Esophagus muscularis mucosa (tissue), 4 donors: Measurements from ENCODE around the gene MACROD2. TPM values are rescaled to one million over a fixed set of nuclear protein-coding genes. Genes with fewer than 3 reads are reported as not detected.

Experiments used
- DNase-seq: peaks from one replicate; pipeline ENCODE4 v3.0.0-alpha.2; 2017; ENCODE audit errors: extremely low spot score
- H3K27ac ChIP-seq, 4 donors: fragments of 200-600 bp; sonication (generic); replicated peaks in 1 of 4; 1 replicate in 3 of 4; 2 replicates in 1 of 4; pipeline ENCODE4 v1.5.1; 2016 to 2019; ENCODE audit warnings: mild to moderate bottlenecking in 1 of 4
- H3K27me3 ChIP-seq, 4 donors: fragments of 200-600 bp; sonication (generic); one replicate each; pipeline versions ENCODE4 v1.5.1 to v1.6.0; 2016 to 2019
- H3K36me3 ChIP-seq, 4 donors: fragments of 200-600 bp; sonication (generic); one replicate each; pipeline ENCODE4 v1.5.1; 2016 to 2019
- H3K4me1 ChIP-seq, 4 donors: fragments of 200-600 bp; sonication (generic); one replicate each; pipeline ENCODE4 v1.5.1; 2016 to 2019
- H3K4me3 ChIP-seq, 4 donors: fragments of 200-600 bp; sonication (generic); 1 replicate in 2 of 4; 2 replicates in 2 of 4; pipeline ENCODE4 v1.5.1; 2016 to 2019; ENCODE audit warnings: mild to moderate bottlenecking in 4 of 4, moderate library complexity in 1 of 4
- H3K9me3 ChIP-seq, 4 donors: fragments of 200-600 bp; sonication (generic); 1 replicate in 3 of 4; 2 replicates in 1 of 4; pipeline ENCODE4 v1.5.1; 2016 to 2019
- CTCF ChIP-seq, 3 experiments: fragments of 200-600 bp in 2 of 3; fragments of 450-650 bp in 1 of 3; sonication (generic) in 2 of 3; IDR thresholded peaks; one replicate each; pipeline ENCODE4 v1.5.1; 2017 to 2019; ENCODE audit warnings: antibody characterized with exemption in 3 of 3, mild to moderate bottlenecking in 2 of 3, moderate library complexity in 1 of 3
- EP300 ChIP-seq: sonication (generic); formaldehyde crosslinking; IDR thresholded peaks from one replicate; pipeline ENCODE4 v1.6.1; 2017; ENCODE audit warnings: antibody characterized with exemption
- POLR2A ChIP-seq: fragments of 450-650 bp; IDR thresholded peaks from one replicate; pipeline ENCODE4 v1.6.1; 2017; ENCODE audit warnings: antibody characterized with exemption, moderate library complexity, mild to moderate bottlenecking, low read depth
- POLR2AphosphoS5 ChIP-seq, 2 donors: sonication (generic); formaldehyde crosslinking; IDR thresholded peaks; one replicate each; pipeline ENCODE4 v1.6.1; 2017; ENCODE audit warnings: antibody characterized with exemption in 2 of 2
- WGBS: methylation state at CpG from one replicate; pipeline ENCODE4 v1.1.5; 2018; 5-methylcytosine and 5-hydroxymethylcytosine counted together
- intact Hi-C: fragments of 100-400 bp; cut with DNase I; formaldehyde crosslinking; loops from one replicate; pipeline ENCODE4 v1.15.1; 2023
- total RNA-seq, 4 donors: library from RNA; depleted of rRNA; stranded (reverse); fragments of >200 nt; gene quantifications; one replicate each; pipeline versions ENCODE4 v1.1.0 to v1.2.1, GENCODE V29; 2016

Gene MACROD2
- total RNA-seq, 4 donors from 2014 or later: 1.4 to 3.6 (median 2.6) TPM

- no peak for TF ChIP-seq POLR2A
- no peak for TF ChIP-seq EP300
- no peak for TF ChIP-seq CTCF (IDR thresholded peaks at IDR 0.05)
- no peak for TF ChIP-seq POLR2AphosphoS5 (IDR thresholded peaks at IDR 0.05)
- Histone ChIP-seq H3K4me1 (no peaks in the 10 kb centered on the region), H3K4me3 (no peak overlapping the region), H3K9me3 (no peaks in the 10 kb centered on the region), H3K27ac (no peak overlapping the region), H3K27me3 (no peaks in the 10 kb centered on the region), H3K36me3 (no peaks in the 10 kb centered on the region)
- DNase-seq: no peak
- 88% methylated on average over 4 of the region's 4 CpGs for WGBS
- intact Hi-C loops: no loop called here
These were observed 1571.9 kb downstream of the MACROD2 start for GRCh38 chr20:15567219-15567618.

- no peak overlapping the region for H3K27ac ChIP-seq
- intact Hi-C loops: no loop called here
- H3K27me3 ChIP-seq: no peaks in the 10 kb centered on the region
- no peaks in the 10 kb centered on the region for H3K9me3 ChIP-seq
- H3K4me1 ChIP-seq: no peaks in the 10 kb centered on the region
- no peak for TF ChIP-seq POLR2AphosphoS5 (IDR thresholded peaks at IDR 0.05)
- H3K4me3 ChIP-seq: no peak overlapping the region
- DNase-seq: no peak
- 49% methylated on average over 4 of the region's 4 CpGs for WGBS
- H3K36me3 ChIP-seq: no peaks in the 10 kb centered on the region
These were observed 1574.8 kb downstream of the MACROD2 start for GRCh38 chr20:15570156-15570555.

- no peaks in the 10 kb centered on the region for H3K27me3 ChIP-seq
- H3K4me3 ChIP-seq: no peak overlapping the region
- no peaks in the 10 kb centered on the region for H3K36me3 ChIP-seq
- DNase-seq: no peak
- intact Hi-C loops: no loop called here
- H3K9me3 ChIP-seq: no peaks in the 10 kb centered on the region
- TF ChIP-seq POLR2A (no peak), EP300 (no peak), POLR2AphosphoS5 (IDR thresholded peaks at IDR 0.05) (no peak), CTCF (IDR thresholded peaks at IDR 0.05) (no peak)
- H3K27ac ChIP-seq: no peak overlapping the region
- no peaks in the 10 kb centered on the region for H3K4me1 ChIP-seq
These were observed 1575.7 kb downstream of the MACROD2 start for GRCh38 chr20:15571056-15571455.

- WGBS: 74% methylated on average over 1 of the region's 1 CpG
These were observed 1579.9 kb downstream of the MACROD2 start for GRCh38 chr20:15575255-15575654.

GRCh38 chr20:15576411-15576810, 1581.1 kb downstream of the MACROD2 start:
- no peaks in the 10 kb centered on the region for H3K4me1 ChIP-seq
- no peaks in the 10 kb centered on the region for H3K9me3 ChIP-seq
- H3K4me3 ChIP-seq: no peak overlapping the region
- H3K36me3 ChIP-seq: no peaks in the 10 kb centered on the region
- no peak for DNase-seq
- H3K27me3 ChIP-seq: no peaks in the 10 kb centered on the region
- intact Hi-C loops: no loop called here
- H3K27ac ChIP-seq: no peak overlapping the region
- no peak for TF ChIP-seq CTCF (IDR thresholded peaks at IDR 0.05)
- TF ChIP-seq EP300: no peak
- no peak for TF ChIP-seq POLR2A
- TF ChIP-seq POLR2AphosphoS5 (IDR thresholded peaks at IDR 0.05): no peak

More at GRCh38 chr20:15575255-15575654, 1579.9 kb downstream of the MACROD2 start:
- Histone ChIP-seq H3K27me3 (no peaks in the 10 kb centered on the region), H3K27ac (no peak overlapping the region), H3K9me3 (no peaks in the 10 kb centered on the region), H3K4me3 (no peak overlapping the region), H3K4me1 (no peaks in the 10 kb centered on the region), H3K36me3 (no peaks in the 10 kb centered on the region)
- DNase-seq: no peak
- no peak for TF ChIP-seq EP300
- TF ChIP-seq POLR2AphosphoS5 (IDR thresholded peaks at IDR 0.05): no peak
- no peak for TF ChIP-seq CTCF (IDR thresholded peaks at IDR 0.05)
- no peak for TF ChIP-seq POLR2A
- intact Hi-C loops: no loop called here
